Natural killer cell treated with Interleukin-12 subunit alpha and Interleukin-12 subunit beta and Interleukin-15 and Interleukin-18, amount 100 ng/mL, for 72 hours (primary cell): ENCODE measurements around the gene CACNA1B. TPM values are rescaled to one million over a fixed set of nuclear protein-coding genes. Genes with fewer than 3 reads are reported as not detected.
"Not testable (repeated sequence)": the region's sequence is repeated elsewhere in the genome, so short reads cannot be mapped to it uniquely, and the experiment has no call there.

ENCODE experiments used
- ATAC-seq, 2 donors: fragments of 150-1000 bp; cut with Tn5 transposase in 1 of 2; sonication (Bioruptor Pico), chemical (Tn5 transposase) in 1 of 2; 2 replicates each; pipeline ENCODE4 v1.10.0; 2021
- DNase-seq: peaks from one replicate; pipeline ENCODE4 v3.0.0; 2022; ENCODE audit warnings: low spot score
- H3K27ac Mint-ChIP-seq, 2 donors: 1 replicate in 1 of 2; 2 replicates in 1 of 2; pipeline ENCODE4 v1.8.0; 2022; ENCODE audit warnings: mixed read lengths in 2 of 2, mild to moderate bottlenecking in 1 of 2, moderate library complexity in 1 of 2
- H3K27me3 Mint-ChIP-seq, 2 donors: 1 replicate in 1 of 2; 2 replicates in 1 of 2; pipeline ENCODE4 v1.8.0; 2022; ENCODE audit warnings: mixed read lengths in 2 of 2
- H3K36me3 Mint-ChIP-seq: one replicate; pipeline ENCODE4 v1.8.0; 2022; ENCODE audit warnings: mixed read lengths
- H3K4me1 Mint-ChIP-seq, 2 donors: 1 replicate in 1 of 2; 2 replicates in 1 of 2; pipeline ENCODE4 v1.8.0; 2022; ENCODE audit warnings: low read depth in 2 of 2, mixed read lengths in 2 of 2, mild to moderate bottlenecking in 1 of 2
- H3K4me3 Mint-ChIP-seq: one replicate; pipeline ENCODE4 v1.8.0; 2022; ENCODE audit warnings: mixed read lengths
- H3K9me3 Mint-ChIP-seq: 2 replicates; pipeline ENCODE4 v1.8.0; 2022; ENCODE audit warnings: mixed read lengths
- total RNA-seq, 2 donors: library from RNA; stranded (reverse); gene quantifications; one replicate each; pipeline ENCODE4 v1.2.3, GENCODE V29; 2022

Gene CACNA1B
- total RNA-seq, 2 donors from 2014 or later: 0.11 to 0.90 TPM

- H3K9me3 Mint-ChIP-seq: no peaks in the 10 kb centered on the region
- peaks cover 9 to 13% of the 10 kb centered on the region in 2 donors for H3K27me3 Mint-ChIP-seq
- no peak overlapping the region for H3K27ac Mint-ChIP-seq
- no peaks in the 10 kb centered on the region for H3K36me3 Mint-ChIP-seq
- DNase-seq (no peak), ATAC-seq (no peak)
- H3K4me3 Mint-ChIP-seq: no peak overlapping the region
- no peaks in the 10 kb centered on the region for H3K4me1 Mint-ChIP-seq
These were observed 196.2 kb downstream of the CACNA1B start for GRCh38 chr9:138073808-138074207.

GRCh38 chr9:138074516-138074915 is 196.9 kb downstream of the CACNA1B start:
- H3K27ac Mint-ChIP-seq: no peak overlapping the region
- no peak for ATAC-seq
- no peaks in the 10 kb centered on the region for H3K4me1 Mint-ChIP-seq

GRCh38 chr9:138075496-138075895 is 197.9 kb downstream of the CACNA1B start:
- H3K4me3 Mint-ChIP-seq: no peak overlapping the region
- peaks cover 15 to 29% of the 10 kb centered on the region in 2 donors for H3K27me3 Mint-ChIP-seq
- no peak overlapping the region for H3K27ac Mint-ChIP-seq
- no peaks in the 10 kb centered on the region for H3K36me3 Mint-ChIP-seq
- no peaks in the 10 kb centered on the region for H3K4me1 Mint-ChIP-seq
- no peaks in the 10 kb centered on the region for H3K9me3 Mint-ChIP-seq
- no peak for ATAC-seq
- DNase-seq: no peak

More at GRCh38 chr9:138074516-138074915, 196.9 kb downstream of the CACNA1B start:
- Mint-ChIP-seq H3K4me3 (no peak overlapping the region), H3K27me3 (peaks cover 12 to 20% of the 10 kb centered on the region in 2 donors), H3K36me3 (no peaks in the 10 kb centered on the region), H3K9me3 (no peaks in the 10 kb centered on the region)
- no peak for DNase-seq

GRCh38 chr9:138075961-138076649 is 198.5 kb downstream of the CACNA1B start:
- no peak overlapping the region for H3K4me3 Mint-ChIP-seq
- no peak overlapping the region for H3K27ac Mint-ChIP-seq
- H3K4me1 Mint-ChIP-seq: no peaks in the 10 kb centered on the region
- H3K36me3 Mint-ChIP-seq: no peaks in the 10 kb centered on the region
- no peak for DNase-seq
- H3K9me3 Mint-ChIP-seq: no peaks in the 10 kb centered on the region
- H3K27me3 Mint-ChIP-seq: peaks cover 16 to 34% of the 10 kb centered on the region in 2 donors
- ATAC-seq: no peak

GRCh38 chr9:138076650-138077009 is 199.0 kb downstream of the CACNA1B start:
- DNase-seq (no peak), ATAC-seq (no peak)
- H3K4me1 Mint-ChIP-seq: no peaks in the 10 kb centered on the region
- no peaks in the 10 kb centered on the region for H3K9me3 Mint-ChIP-seq
- peaks cover 18 to 39% of the 10 kb centered on the region in 2 donors for H3K27me3 Mint-ChIP-seq
- H3K4me3 Mint-ChIP-seq: no peak overlapping the region
- no peak overlapping the region for H3K27ac Mint-ChIP-seq
- H3K36me3 Mint-ChIP-seq: no peaks in the 10 kb centered on the region

- no peaks in the 10 kb centered on the region for H3K36me3 Mint-ChIP-seq
- H3K27me3 Mint-ChIP-seq: peaks cover 18 to 43% of the 10 kb centered on the region in 2 donors
- no peak overlapping the region for H3K27ac Mint-ChIP-seq
- DNase-seq (no peak), ATAC-seq (peak in 1 of 2 donors; percentile 32)
- H3K4me1 Mint-ChIP-seq: no peaks in the 10 kb centered on the region
- no peak overlapping the region for H3K4me3 Mint-ChIP-seq
- no peaks in the 10 kb centered on the region for H3K9me3 Mint-ChIP-seq
These were observed 199.5 kb downstream of the CACNA1B start for GRCh38 chr9:138077126-138077525.

GRCh38 chr9:138077898-138078540 is 200.4 kb downstream of the CACNA1B start:
- no peak overlapping the region for H3K27ac Mint-ChIP-seq

GRCh38 chr9:138078846-138079245 is 201.3 kb downstream of the CACNA1B start:
- Mint-ChIP-seq H3K4me1 (no peaks in the 10 kb centered on the region), H3K4me3 (no peak overlapping the region), H3K27ac (no peak overlapping the region), H3K36me3 (no peaks in the 10 kb centered on the region), H3K27me3 (peaks cover 16 to 47% of the 10 kb centered on the region in 2 donors), H3K9me3 (no peaks in the 10 kb centered on the region)
- no peak for ATAC-seq
- DNase-seq: no peak

More at GRCh38 chr9:138077898-138078540, 200.4 kb downstream of the CACNA1B start:
- no peak overlapping the region for H3K4me3 Mint-ChIP-seq
- H3K4me1 Mint-ChIP-seq: no peaks in the 10 kb centered on the region
- peaks cover 18 to 47% of the 10 kb centered on the region in 2 donors for H3K27me3 Mint-ChIP-seq
- DNase-seq (no peak), ATAC-seq (no peak)
- no peaks in the 10 kb centered on the region for H3K36me3 Mint-ChIP-seq
- no peaks in the 10 kb centered on the region for H3K9me3 Mint-ChIP-seq

GRCh38 chr9:138080979-138081378 is 203.4 kb downstream of the CACNA1B start:
- Mint-ChIP-seq H3K9me3 (peaks cover 6% of the 10 kb centered on the region), H3K4me1 (no peaks in the 10 kb centered on the region), H3K36me3 (peaks cover 14% of the 10 kb centered on the region), H3K4me3 (no peak overlapping the region), H3K27me3 (peaks cover 22 to 60% of the 10 kb centered on the region in 2 donors), H3K27ac (no peak overlapping the region)
- no peak for ATAC-seq
- DNase-seq: no peak

- no peak for DNase-seq
- Mint-ChIP-seq H3K4me3 (no peak overlapping the region), H3K36me3 (peaks cover 26% of the 10 kb centered on the region), H3K27ac (no peak overlapping the region), H3K9me3 (peaks cover 9% of the 10 kb centered on the region), H3K4me1 (no peaks in the 10 kb centered on the region), H3K27me3 (peaks cover 26 to 68% of the 10 kb centered on the region in 2 donors)
- no peak for ATAC-seq
These were observed 205.5 kb downstream of the CACNA1B start for GRCh38 chr9:138082918-138083636.

- Mint-ChIP-seq H3K9me3 (peaks cover 9% of the 10 kb centered on the region), H3K27ac (no peak overlapping the region), H3K27me3 (peaks cover 22 to 62% of the 10 kb centered on the region in 2 donors), H3K4me3 (no peak overlapping the region), H3K4me1 (no peaks in the 10 kb centered on the region), H3K36me3 (peaks cover 26% of the 10 kb centered on the region)
- no peak for DNase-seq
- no peak for ATAC-seq
These were observed 206.3 kb downstream of the CACNA1B start for GRCh38 chr9:138083873-138084272.

- H3K9me3 Mint-ChIP-seq: peaks cover 9% of the 10 kb centered on the region
- H3K36me3 Mint-ChIP-seq: peaks cover 26% of the 10 kb centered on the region
- no peak overlapping the region for H3K4me3 Mint-ChIP-seq
- peaks cover 20 to 50% of the 10 kb centered on the region in 2 donors for H3K27me3 Mint-ChIP-seq
- no peak overlapping the region for H3K27ac Mint-ChIP-seq
- no peaks in the 10 kb centered on the region for H3K4me1 Mint-ChIP-seq
- DNase-seq (no peak), ATAC-seq (no peak)
These were observed 208.0 kb downstream of the CACNA1B start for GRCh38 chr9:138085568-138085967.

GRCh38 chr9:138092057-138092456 is 214.5 kb downstream of the CACNA1B start:
- DNase-seq: peak; percentile 29
- H3K27ac Mint-ChIP-seq, H3K4me1 Mint-ChIP-seq, ATAC-seq, H3K36me3 Mint-ChIP-seq, H3K4me3 Mint-ChIP-seq, H3K9me3 Mint-ChIP-seq: not testable (repeated sequence)
- H3K27me3 Mint-ChIP-seq: peaks cover 14 to 35% of the 10 kb centered on the region in 2 donors

- H3K9me3 Mint-ChIP-seq: no peaks in the 10 kb centered on the region
- H3K36me3 Mint-ChIP-seq: no peaks in the 10 kb centered on the region
- no peak overlapping the region for H3K4me3 Mint-ChIP-seq
- H3K27me3 Mint-ChIP-seq: peaks cover 10 to 27% of the 10 kb centered on the region in 2 donors
- ATAC-seq (no peak), DNase-seq (no peak)
- H3K4me1 Mint-ChIP-seq: no peaks in the 10 kb centered on the region
- no peak overlapping the region for H3K27ac Mint-ChIP-seq
These were observed 216.4 kb downstream of the CACNA1B start for GRCh38 chr9:138094028-138094427.
